Measurements from ENCODE around the gene LRCH1. TPM values are rescaled to one million over a fixed set of nuclear protein-coding genes. Genes with fewer than 3 reads are reported as not detected.
A peak's percentile ranks its signal among the peaks of the same experiment; 100 is the strongest.

LRCH1 gene
- total and polyA plus RNA-seq, 2 of the 13 experiments (the other 11 are each of a cell fraction or from before 2014, with no cell fraction given), result 4.1 to 12.6 TPM

- CTCF ChIA-PET (ENCODE audit: low intra/inter-chr PET ratio, low total read pairs), result no interaction called here
- no peaks in the 10 kb centered on the region for H3K27me3 ChIP-seq (ENCODE audit: control insufficient read depth in 1 of 2, insufficient read depth in 2 of 2, low read length in 2 of 2)
- no peak overlapping the region for H3K4me3 ChIP-seq (replicated peaks in 1 of 3; ENCODE audit: insufficient read depth in 1 of 3, low read depth in 2 of 3, low read length in 3 of 3)
- H2AFZ ChIP-seq (ENCODE audit: low read length), result no peak overlapping the region
- 89% methylated on average over 4 of the region's 4 CpGs for WGBS (ENCODE audit: low lambda C conversion rate)
- BruUV-seq (replicated peaks), result no TSS peak
- TF ChIP-seq SRF (IDR thresholded peaks at IDR 0.05; ENCODE audit: low read depth, low read length) (peak; percentile 91), ZUFSP (CRISPR knock-in tag; IDR thresholded peaks at IDR 0.05; ENCODE audit: borderline replicate concordance) (no peak)
- POLR2A ChIA-PET, result no interaction called here
- no peak overlapping the region for H3K4me2 ChIP-seq (ENCODE audit: low read depth, low read length)
- in situ Hi-C loops (cut with HindIII; ENCODE audit: extremely low pct_ligation_motif_present, low pct_unique_long_range_greater_than_20kb), result no loop called here
- peak; percentile 13 for DNase-seq (ENCODE audit: low spot score)
- no peaks in the 10 kb centered on the region for H3K36me3 ChIP-seq (replicated peaks in 1 of 2; ENCODE audit: control insufficient read depth in 1 of 2, insufficient read depth in 2 of 2, low read length in 2 of 2)
- peaks cover 60% of the 10 kb centered on the region for H3K4me1 ChIP-seq (ENCODE audit: insufficient read depth, low read length)
- intact Hi-C loops (cut with micrococcal nuclease; ENCODE audit: unreplicated experiment), result loop anchor here (2.0 to 5.0 kb wide), 3 partner anchors 14 to 73 kb away; no protein-coding TSS in a partner anchor
- no peak overlapping the region for H3K9ac ChIP-seq (ENCODE audit: insufficient read depth, low read depth, low read length)
- FAIRE-seq, result no peak
- H3K9me3 ChIP-seq (ENCODE audit: low read length), result no peaks in the 10 kb centered on the region
- peaks cover 56% of the 10 kb centered on the region for H3K79me2 ChIP-seq (ENCODE audit: insufficient read depth, low read length)
- ATAC-seq, result no peak
- H4K20me1 ChIP-seq (ENCODE audit: insufficient read depth, low read length), result no peaks in the 10 kb centered on the region
- H3K27ac ChIP-seq (ENCODE audit: extremely low read length, insufficient read depth, low read length), result no peak overlapping the region
These were observed 56.1 kb downstream of the LRCH1 start for GRCh38 chr13:46609052-46609451.

GRCh38 chr13:46609726-46610125, 56.8 kb downstream of the LRCH1 start:
- ATAC-seq (no peak), DNase-seq (ENCODE audit: low spot score) (no peak), FAIRE-seq (no peak)
- Histone ChIP-seq H3K9ac (ENCODE audit: insufficient read depth, low read depth, low read length) (no peak overlapping the region), H3K27me3 (ENCODE audit: control insufficient read depth in 1 of 2, insufficient read depth in 2 of 2, low read length in 2 of 2) (no peaks in the 10 kb centered on the region), H3K4me1 (ENCODE audit: insufficient read depth, low read length) (peaks cover 54% of the 10 kb centered on the region), H3K4me2 (ENCODE audit: low read depth, low read length) (no peak overlapping the region), H3K79me2 (ENCODE audit: insufficient read depth, low read length) (peaks cover 53% of the 10 kb centered on the region), H3K9me3 (ENCODE audit: low read length) (no peaks in the 10 kb centered on the region), H2AFZ (ENCODE audit: low read length) (no peak overlapping the region), H3K4me3 (replicated peaks in 1 of 3; ENCODE audit: insufficient read depth in 1 of 3, low read depth in 2 of 3, low read length in 3 of 3) (no peak overlapping the region), H4K20me1 (ENCODE audit: insufficient read depth, low read length) (no peaks in the 10 kb centered on the region), H3K36me3 (replicated peaks in 1 of 2; ENCODE audit: control insufficient read depth in 1 of 2, insufficient read depth in 2 of 2, low read length in 2 of 2) (no peaks in the 10 kb centered on the region), H3K27ac (ENCODE audit: extremely low read length, insufficient read depth, low read length) (no peak overlapping the region)
- ChIA-PET CTCF (ENCODE audit: low intra/inter-chr PET ratio, low total read pairs) (no interaction called here), POLR2A (interaction anchor here (1.5 kb wide), 1 partner anchor 57 kb away, joined by 5 read pairs; no protein-coding TSS in a partner anchor)
- 96% methylated on average over 6 of the region's 6 CpGs for WGBS (ENCODE audit: low lambda C conversion rate)
- intact Hi-C loops (cut with micrococcal nuclease; ENCODE audit: unreplicated experiment), result loop anchor here (2.0 to 5.0 kb wide), 3 partner anchors 13 to 73 kb away; no protein-coding TSS in a partner anchor
- in situ Hi-C loops (cut with HindIII; ENCODE audit: extremely low pct_ligation_motif_present, low pct_unique_long_range_greater_than_20kb), result no loop called here
- BruUV-seq (replicated peaks), result no TSS peak
- TF ChIP-seq SMARCC2 (IDR thresholded peaks at IDR 0.05), result no peak
- TF ChIP-seq SP4 (CRISPR knock-in tag; IDR thresholded peaks at IDR 0.05), result no peak
- TF ChIP-seq REPIN1 (CRISPR knock-in tag; IDR thresholded peaks at IDR 0.05; ENCODE audit: borderline replicate concordance, low read depth), result no peak
- no peak for TF ChIP-seq ZNF44 (CRISPR knock-in tag; IDR thresholded peaks at IDR 0.05)

All from HepG2 (cell line).